GM06990 (cell line): Measurements from ENCODE around the gene UNC13A.

Experiments
- DNase-seq: peaks from one replicate; pipeline ENCODE4 v3.0.0-alpha.2; 2011; ENCODE audit not compliant: insufficient read length; ENCODE audit errors: extremely low read depth
- H3K27me3 ChIP-seq: replicated peaks from 2 replicates; pipeline ENCODE4 v1.6.0; 2011; ENCODE audit warnings: low read length; ENCODE audit not compliant: control insufficient read depth, insufficient read depth
- H3K36me3 ChIP-seq: 2 replicates; pipeline ENCODE4 v1.5.1; 2011; ENCODE audit warnings: low read length; ENCODE audit not compliant: control insufficient read depth, insufficient read depth
- H3K4me3 ChIP-seq: replicated peaks from 2 replicates; pipeline ENCODE4 v1.5.1; 2011; ENCODE audit warnings: low read depth, mild to moderate bottlenecking, control low read depth, low read length
- TF ChIP-seq, protein P1 (sequence below): IDR thresholded peaks from 2 replicates; pipeline ENCODE4 v1.5.1; 2011; ENCODE audit warnings: low read length, control low read depth, mild to moderate bottlenecking, inconsistent platforms; ENCODE audit not compliant: insufficient read depth, poor library complexity, severe bottlenecking

The UNC13A gene

DNA sequence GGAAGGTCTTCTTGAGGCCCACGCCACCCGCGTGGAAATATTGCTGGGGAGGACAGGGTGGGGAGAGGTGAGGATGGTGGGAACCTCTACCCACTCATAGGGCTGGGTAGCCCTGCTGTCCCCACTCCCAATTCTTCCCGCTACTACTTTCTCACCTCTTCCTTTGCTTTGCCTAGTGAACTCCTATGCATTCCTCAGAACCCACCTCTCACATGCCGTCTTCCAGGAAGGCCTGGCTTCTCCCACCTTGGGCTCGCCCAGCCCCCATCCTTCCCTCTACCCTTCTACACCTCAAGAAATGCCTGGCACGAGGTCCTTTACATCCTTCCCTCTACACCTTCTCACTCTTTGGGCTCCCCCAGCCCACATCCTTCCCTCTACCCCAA lies 70.4 kb downstream of the UNC13A start:
- TF ChIP-seq, protein P1, sequence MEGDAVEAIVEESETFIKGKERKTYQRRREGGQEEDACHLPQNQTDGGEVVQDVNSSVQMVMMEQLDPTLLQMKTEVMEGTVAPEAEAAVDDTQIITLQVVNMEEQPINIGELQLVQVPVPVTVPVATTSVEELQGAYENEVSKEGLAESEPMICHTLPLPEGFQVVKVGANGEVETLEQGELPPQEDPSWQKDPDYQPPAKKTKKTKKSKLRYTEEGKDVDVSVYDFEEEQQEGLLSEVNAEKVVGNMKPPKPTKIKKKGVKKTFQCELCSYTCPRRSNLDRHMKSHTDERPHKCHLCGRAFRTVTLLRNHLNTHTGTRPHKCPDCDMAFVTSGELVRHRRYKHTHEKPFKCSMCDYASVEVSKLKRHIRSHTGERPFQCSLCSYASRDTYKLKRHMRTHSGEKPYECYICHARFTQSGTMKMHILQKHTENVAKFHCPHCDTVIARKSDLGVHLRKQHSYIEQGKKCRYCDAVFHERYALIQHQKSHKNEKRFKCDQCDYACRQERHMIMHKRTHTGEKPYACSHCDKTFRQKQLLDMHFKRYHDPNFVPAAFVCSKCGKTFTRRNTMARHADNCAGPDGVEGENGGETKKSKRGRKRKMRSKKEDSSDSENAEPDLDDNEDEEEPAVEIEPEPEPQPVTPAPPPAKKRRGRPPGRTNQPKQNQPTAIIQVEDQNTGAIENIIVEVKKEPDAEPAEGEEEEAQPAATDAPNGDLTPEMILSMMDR, result no peak
- Histone ChIP-seq H3K27me3 (no peaks in the 10 kb centered on the region; the same call in 1 of the 2 replicates), H3K4me3 (no peak overlapping the region), H3K36me3 (no peaks in the 10 kb centered on the region)
- DNase-seq, result no peak

DNA sequence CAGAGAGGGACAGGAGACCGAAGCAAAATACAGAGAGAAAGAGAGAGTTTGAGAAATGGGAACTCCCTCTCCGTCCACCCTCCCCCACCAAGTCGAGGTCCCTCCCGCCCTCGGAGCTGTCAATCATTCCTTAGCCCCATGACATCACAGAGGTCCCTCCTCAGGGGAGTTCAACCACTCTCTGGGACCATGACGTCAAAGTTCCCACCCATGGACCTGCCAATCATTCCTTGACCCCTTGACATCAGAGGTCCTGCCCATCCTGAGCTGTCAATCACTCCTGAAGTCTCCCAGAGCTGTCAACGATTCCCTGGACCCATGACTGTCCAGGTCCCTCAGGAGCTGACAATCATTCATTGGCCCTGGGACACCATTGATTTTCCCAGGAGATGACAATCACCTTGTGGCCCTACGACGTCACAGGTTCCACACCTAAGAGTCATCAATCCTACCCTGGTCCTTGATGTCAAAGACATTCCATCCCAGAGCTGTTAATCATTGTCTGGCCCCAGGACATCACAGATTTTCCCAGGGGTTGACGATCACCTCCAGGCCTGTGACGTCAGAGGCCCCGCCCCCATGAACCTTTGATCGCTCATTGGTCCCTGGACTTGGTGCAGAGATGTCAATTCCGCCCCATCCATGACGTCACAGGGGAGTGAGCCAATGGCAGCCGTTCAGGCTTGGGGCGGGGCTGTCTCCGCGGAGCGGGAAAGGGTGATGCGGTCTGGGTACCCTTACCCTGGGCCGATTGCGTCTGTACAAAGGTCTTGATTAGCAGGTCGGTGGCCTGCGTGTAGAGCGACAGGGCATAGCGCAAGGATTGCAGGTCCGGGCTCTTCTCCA lies 71.0 kb downstream of the UNC13A start:
- TF ChIP-seq, protein P1, result no peak
- Histone ChIP-seq H3K4me3 (no peak overlapping the region), H3K36me3 (no peaks in the 10 kb centered on the region), H3K27me3 (no peaks in the 10 kb centered on the region; the same call in 1 of the 2 replicates)
- no peak for DNase-seq

DNA sequence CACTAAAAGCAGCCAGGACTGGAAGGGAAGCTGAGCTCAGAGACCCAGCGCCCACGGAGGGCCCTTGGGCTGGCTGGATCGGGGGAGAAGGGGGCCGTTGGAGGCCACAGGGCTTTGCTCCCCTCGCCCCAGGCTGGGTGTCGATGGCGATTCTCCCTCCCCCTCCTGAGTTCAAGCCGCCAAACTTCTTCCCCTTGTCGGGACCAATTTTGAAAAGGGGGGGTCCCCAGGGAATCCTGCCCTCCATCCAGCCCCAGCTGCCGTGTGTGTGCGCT lies 71.5 kb downstream of the UNC13A start:
- TF ChIP-seq, protein P1, result no peak
- no peak overlapping the region for H3K4me3 ChIP-seq
- no peaks in the 10 kb centered on the region; the same call in 1 of the 2 replicates for H3K27me3 ChIP-seq
- DNase-seq, result no peak
- no peaks in the 10 kb centered on the region for H3K36me3 ChIP-seq

DNA sequence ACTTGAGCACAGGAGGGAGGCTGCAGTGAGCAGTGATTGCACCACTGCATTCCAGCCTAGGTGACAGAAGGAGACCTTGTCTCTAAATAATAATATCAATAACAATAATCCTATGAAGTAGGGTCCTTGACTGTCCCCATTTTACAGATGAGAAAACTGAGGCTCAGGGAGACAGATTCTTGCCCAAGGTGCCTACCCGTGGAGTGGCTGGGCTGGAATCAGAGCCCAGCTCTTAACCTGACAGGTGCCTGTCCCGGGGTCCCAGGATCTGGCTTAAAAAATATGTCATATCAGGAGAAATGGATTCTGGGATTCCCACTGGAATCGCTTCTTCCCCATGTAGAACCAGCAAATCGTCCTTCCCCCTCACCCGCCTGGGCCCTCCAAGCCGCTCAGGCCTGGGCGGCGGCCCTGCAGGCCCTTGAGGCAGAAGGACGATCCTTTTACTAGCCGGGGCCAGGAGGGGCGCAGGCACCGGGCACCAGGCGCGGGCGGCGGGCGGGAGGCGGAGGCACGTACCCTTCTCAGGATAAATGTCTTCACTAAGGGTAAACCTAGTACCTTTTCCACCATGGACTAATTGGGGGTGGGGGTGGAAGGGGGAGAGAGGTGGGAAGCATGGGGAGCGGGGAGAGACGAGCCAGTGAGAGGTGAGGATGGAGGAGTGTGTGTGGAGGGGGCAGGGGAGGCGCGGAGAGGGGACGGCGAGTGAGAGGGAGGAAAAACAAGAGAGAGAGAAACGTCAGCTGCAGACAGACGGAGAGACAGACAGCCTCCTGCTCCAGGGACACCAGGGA lies 72.1 kb downstream of the UNC13A start:
- no peaks in the 10 kb centered on the region for H3K36me3 ChIP-seq
- TF ChIP-seq, protein P1, result no peak
- no peak for DNase-seq
- no peak overlapping the region for H3K4me3 ChIP-seq
- no peaks in the 10 kb centered on the region; the same call in 1 of the 2 replicates for H3K27me3 ChIP-seq

DNA sequence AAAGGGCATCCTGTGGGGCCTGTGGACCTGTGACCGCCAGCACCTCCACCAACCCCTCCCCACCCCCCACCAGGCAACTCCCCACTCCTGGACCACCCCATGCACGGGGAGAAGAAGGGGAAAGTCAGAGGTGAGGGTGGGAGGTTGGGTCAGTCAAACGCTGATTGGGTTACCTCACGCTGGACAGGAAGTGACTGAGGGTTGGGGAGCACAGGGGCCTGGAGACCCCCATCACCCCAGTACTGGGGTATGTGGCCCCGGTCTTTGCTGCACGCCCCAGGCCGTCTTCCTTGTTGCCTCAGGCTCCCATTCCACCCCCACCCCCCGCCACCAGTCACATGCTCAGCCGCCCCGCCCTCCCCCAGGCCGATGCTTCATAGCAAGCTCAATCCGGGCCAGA lies 73.7 kb downstream of the UNC13A start:
- TF ChIP-seq, protein P1, result no peak
- no peak overlapping the region for H3K4me3 ChIP-seq
- no peak for DNase-seq
- no peaks in the 10 kb centered on the region for H3K36me3 ChIP-seq
- no peaks in the 10 kb centered on the region; the same call in 1 of the 2 replicates for H3K27me3 ChIP-seq
